Activated naive CD8-positive, alpha-beta T cell (primary cell): Measurements from ENCODE around the gene PGAM1.
"Not testable (repeated sequence)": the region's sequence is repeated elsewhere in the genome, so short reads cannot be mapped to it uniquely, and the experiment has no call there.

Experiments
- H3K27ac Mint-ChIP-seq: one replicate; pipeline ENCODE4 v1.8.0; 2021; ENCODE audit warnings: mixed read lengths
- H3K27me3 Mint-ChIP-seq: one replicate; pipeline ENCODE4 v1.8.0; 2021; ENCODE audit warnings: mixed read lengths
- H3K36me3 Mint-ChIP-seq: one replicate; pipeline ENCODE4 v1.8.0; 2021; ENCODE audit warnings: mixed read lengths
- H3K4me1 Mint-ChIP-seq: one replicate; pipeline ENCODE4 v1.8.0; 2021; ENCODE audit warnings: low read depth, mixed read lengths
- H3K4me3 Mint-ChIP-seq: one replicate; pipeline ENCODE4 v1.8.0; 2021; ENCODE audit warnings: mild to moderate bottlenecking, mixed read lengths
- H3K9me3 Mint-ChIP-seq: one replicate; pipeline ENCODE4 v1.8.0; 2021; ENCODE audit warnings: low read depth, mixed read lengths

PGAM1 gene

GRCh38 chr10:97459933-97460332, 33.9 kb downstream of the PGAM1 start:
- H3K4me1 Mint-ChIP-seq, result peaks cover 13% of the 10 kb centered on the region
- no peaks in the 10 kb centered on the region for H3K27me3 Mint-ChIP-seq
- H3K36me3 Mint-ChIP-seq, result peaks cover 7% of the 10 kb centered on the region
- no peaks in the 10 kb centered on the region for H3K9me3 Mint-ChIP-seq
- H3K4me3 Mint-ChIP-seq, result no peak overlapping the region
- H3K27ac Mint-ChIP-seq, result peak overlapping the region; percentile 18

- no peaks in the 10 kb centered on the region for H3K9me3 Mint-ChIP-seq
- H3K4me1 Mint-ChIP-seq, result peaks cover 2% of the 10 kb centered on the region
- no peak overlapping the region for H3K27ac Mint-ChIP-seq
- H3K36me3 Mint-ChIP-seq, result peaks cover 7% of the 10 kb centered on the region
- H3K4me3 Mint-ChIP-seq, result no peak overlapping the region
- no peaks in the 10 kb centered on the region for H3K27me3 Mint-ChIP-seq
Observed at GRCh38 chr10:97462309-97462708, 36.3 kb downstream of the PGAM1 start.

- no peaks in the 10 kb centered on the region for H3K9me3 Mint-ChIP-seq
- H3K4me1 Mint-ChIP-seq, result peaks cover 2% of the 10 kb centered on the region
- no peak overlapping the region for H3K27ac Mint-ChIP-seq
- peaks cover 4% of the 10 kb centered on the region for H3K36me3 Mint-ChIP-seq
- no peak overlapping the region for H3K4me3 Mint-ChIP-seq
- H3K27me3 Mint-ChIP-seq, result no peaks in the 10 kb centered on the region
Observed at GRCh38 chr10:97463363-97464132, 37.6 kb downstream of the PGAM1 start.

GRCh38 chr10:97464226-97464625, 38.2 kb downstream of the PGAM1 start:
- peaks cover 2% of the 10 kb centered on the region for H3K4me1 Mint-ChIP-seq
- no peak overlapping the region for H3K4me3 Mint-ChIP-seq
- no peaks in the 10 kb centered on the region for H3K9me3 Mint-ChIP-seq
- no peak overlapping the region for H3K27ac Mint-ChIP-seq
- peaks cover 4% of the 10 kb centered on the region for H3K36me3 Mint-ChIP-seq
- H3K27me3 Mint-ChIP-seq, result no peaks in the 10 kb centered on the region

GRCh38 chr10:97465982-97466381, 40.0 kb downstream of the PGAM1 start:
- H3K4me1 Mint-ChIP-seq, result peaks cover 2% of the 10 kb centered on the region
- H3K27ac Mint-ChIP-seq, result no peak overlapping the region
- H3K4me3 Mint-ChIP-seq, result no peak overlapping the region
- no peaks in the 10 kb centered on the region for H3K9me3 Mint-ChIP-seq
- peaks cover 4% of the 10 kb centered on the region for H3K36me3 Mint-ChIP-seq
- H3K27me3 Mint-ChIP-seq, result no peaks in the 10 kb centered on the region

- H3K4me3 Mint-ChIP-seq, result no peak overlapping the region
- H3K27me3 Mint-ChIP-seq, result no peaks in the 10 kb centered on the region
- H3K9me3 Mint-ChIP-seq, result no peaks in the 10 kb centered on the region
- peaks cover 2% of the 10 kb centered on the region for H3K4me1 Mint-ChIP-seq
- H3K27ac Mint-ChIP-seq, result no peak overlapping the region
- peaks cover 4% of the 10 kb centered on the region for H3K36me3 Mint-ChIP-seq
Observed at GRCh38 chr10:97466755-97467154, 40.8 kb downstream of the PGAM1 start.

GRCh38 chr10:97468162-97468561, 42.2 kb downstream of the PGAM1 start:
- no peaks in the 10 kb centered on the region for H3K27me3 Mint-ChIP-seq
- peaks cover 2% of the 10 kb centered on the region for H3K4me1 Mint-ChIP-seq
- H3K9me3 Mint-ChIP-seq, result no peaks in the 10 kb centered on the region
- H3K27ac Mint-ChIP-seq, result peak overlapping the region; percentile 54
- no peak overlapping the region for H3K4me3 Mint-ChIP-seq
- peaks cover 2% of the 10 kb centered on the region for H3K36me3 Mint-ChIP-seq

GRCh38 chr10:97468781-97469180, 42.8 kb downstream of the PGAM1 start:
- H3K27ac Mint-ChIP-seq, H3K27me3 Mint-ChIP-seq, H3K36me3 Mint-ChIP-seq, H3K4me3 Mint-ChIP-seq, H3K9me3 Mint-ChIP-seq, H3K4me1 Mint-ChIP-seq: not testable (repeated sequence)

- H3K27me3 Mint-ChIP-seq, result no peaks in the 10 kb centered on the region
- H3K9me3 Mint-ChIP-seq, result no peaks in the 10 kb centered on the region
- peaks cover 6% of the 10 kb centered on the region for H3K4me1 Mint-ChIP-seq
- no peak overlapping the region for H3K4me3 Mint-ChIP-seq
- peaks cover 14% of the 10 kb centered on the region for H3K36me3 Mint-ChIP-seq
- H3K27ac Mint-ChIP-seq, result no peak overlapping the region
Observed at GRCh38 chr10:97474918-97475317, 48.9 kb downstream of the PGAM1 start.

GRCh38 chr10:97475936-97476594, 50.1 kb downstream of the PGAM1 start:
- H3K9me3 Mint-ChIP-seq, result no peaks in the 10 kb centered on the region
- peak overlapping the region; percentile 0 for H3K27ac Mint-ChIP-seq

GRCh38 chr10:97479410-97479809, 53.4 kb downstream of the PGAM1 start:
- not testable (repeated sequence) for H3K27ac Mint-ChIP-seq, H3K4me1 Mint-ChIP-seq, H3K9me3 Mint-ChIP-seq, H3K4me3 Mint-ChIP-seq, H3K27me3 Mint-ChIP-seq
- peaks cover 14% of the 10 kb centered on the region for H3K36me3 Mint-ChIP-seq

More at GRCh38 chr10:97475936-97476594, 50.1 kb downstream of the PGAM1 start:
- Mint-ChIP-seq H3K36me3 (peaks cover 14% of the 10 kb centered on the region), H3K4me1 (peaks cover 6% of the 10 kb centered on the region), H3K4me3 (no peak overlapping the region), H3K27me3 (no peaks in the 10 kb centered on the region)

- peaks cover 12% of the 10 kb centered on the region for H3K36me3 Mint-ChIP-seq
- no peaks in the 10 kb centered on the region for H3K9me3 Mint-ChIP-seq
- H3K27ac Mint-ChIP-seq, result no peak overlapping the region
- H3K4me3 Mint-ChIP-seq, result no peak overlapping the region
- H3K4me1 Mint-ChIP-seq, result peaks cover 6% of the 10 kb centered on the region
- H3K27me3 Mint-ChIP-seq, result no peaks in the 10 kb centered on the region
Observed at GRCh38 chr10:97479939-97480338, 53.9 kb downstream of the PGAM1 start.

GRCh38 chr10:97481071-97481470, 55.1 kb downstream of the PGAM1 start:
- H3K36me3 Mint-ChIP-seq, result peaks cover 4% of the 10 kb centered on the region
- peaks cover 10% of the 10 kb centered on the region for H3K4me1 Mint-ChIP-seq
- H3K27me3 Mint-ChIP-seq, result no peaks in the 10 kb centered on the region
- no peak overlapping the region for H3K4me3 Mint-ChIP-seq
- no peaks in the 10 kb centered on the region for H3K9me3 Mint-ChIP-seq
- no peak overlapping the region for H3K27ac Mint-ChIP-seq

- no peaks in the 10 kb centered on the region for H3K9me3 Mint-ChIP-seq
- H3K36me3 Mint-ChIP-seq, result peaks cover 2% of the 10 kb centered on the region
- H3K27me3 Mint-ChIP-seq, result no peaks in the 10 kb centered on the region
- H3K4me3 Mint-ChIP-seq, result no peak overlapping the region
- peaks cover 9% of the 10 kb centered on the region for H3K4me1 Mint-ChIP-seq
- peak overlapping the region; percentile 75 for H3K27ac Mint-ChIP-seq
Observed at GRCh38 chr10:97482381-97482780, 56.4 kb downstream of the PGAM1 start.
